Measurements from ENCODE around the gene CRISPLD2.
"Not testable (repeated sequence)": the region's sequence is repeated elsewhere in the genome, so short reads cannot be mapped to it uniquely, and the experiment has no call there.

Gene CRISPLD2

GRCh38 chr16:84854759-84855158 lies 35.0 kb downstream of the CRISPLD2 start:
- Histone ChIP-seq H3K36me3 (no peaks in the 10 kb centered on the region), H3K9me3 (ENCODE audit: severe bottlenecking) (no peaks in the 10 kb centered on the region), H3K4me3 (ENCODE audit: low read depth, low read length) (no peak overlapping the region), H3K27ac (no peak overlapping the region), H3K27me3 (ENCODE audit: insufficient read depth, low read depth, severe bottlenecking) (no peaks in the 10 kb centered on the region)
- DNase-seq: no peak
- no peak for TF ChIP-seq CTCF (IDR thresholded peaks at IDR 0.05; ENCODE audit: low read depth, low read length)

- not testable (repeated sequence) for H3K36me3 ChIP-seq; H3K27me3 ChIP-seq (ENCODE audit: insufficient read depth, low read depth, severe bottlenecking); H3K4me3 ChIP-seq (ENCODE audit: low read depth, low read length)
These were observed 35.8 kb downstream of the CRISPLD2 start for GRCh38 chr16:84855435-84856202.

GRCh38 chr16:84856203-84856581 lies 36.4 kb downstream of the CRISPLD2 start:
- not testable (repeated sequence) for H3K4me3 ChIP-seq (ENCODE audit: low read depth, low read length); H3K27me3 ChIP-seq (ENCODE audit: insufficient read depth, low read depth, severe bottlenecking); DNase-seq; H3K9me3 ChIP-seq (ENCODE audit: severe bottlenecking); H3K36me3 ChIP-seq; H3K27ac ChIP-seq

More at GRCh38 chr16:84855435-84856202, 35.8 kb downstream of the CRISPLD2 start:
- H3K27ac ChIP-seq; H3K9me3 ChIP-seq (ENCODE audit: severe bottlenecking); DNase-seq: not testable (repeated sequence)

DNA sequence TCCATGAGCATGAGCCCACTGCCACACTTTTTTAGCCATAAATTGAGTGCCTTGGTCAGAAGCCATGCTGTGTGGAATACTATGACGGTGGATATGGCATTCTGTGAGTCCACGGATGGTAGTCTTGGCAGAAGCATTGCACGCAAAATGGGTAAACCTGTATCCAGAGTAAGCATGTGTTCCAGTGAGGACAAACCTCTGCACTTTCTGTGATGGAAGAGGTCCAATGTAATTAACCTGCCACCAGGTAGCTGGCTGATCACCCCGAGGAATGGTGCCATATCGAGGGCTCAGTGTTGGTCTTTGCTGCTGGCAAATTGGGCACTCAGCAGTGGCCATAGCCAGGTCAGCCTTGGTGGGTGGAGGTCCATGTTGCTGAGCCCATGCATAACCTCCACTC lies 37.0 kb downstream of the CRISPLD2 start:
- H3K27me3 ChIP-seq (ENCODE audit: insufficient read depth, low read depth, severe bottlenecking); H3K4me3 ChIP-seq (ENCODE audit: low read depth, low read length); H3K27ac ChIP-seq; H3K9me3 ChIP-seq (ENCODE audit: severe bottlenecking); DNase-seq; H3K36me3 ChIP-seq: not testable (repeated sequence)

- no peak for TF ChIP-seq CTCF (IDR thresholded peaks at IDR 0.05; ENCODE audit: low read depth, low read length)
- no peaks in the 10 kb centered on the region for H3K9me3 ChIP-seq (ENCODE audit: severe bottlenecking)
- DNase-seq: no peak
These were observed 39.9 kb downstream of the CRISPLD2 start for GRCh38 chr16:84859681-84860080.

DNA sequence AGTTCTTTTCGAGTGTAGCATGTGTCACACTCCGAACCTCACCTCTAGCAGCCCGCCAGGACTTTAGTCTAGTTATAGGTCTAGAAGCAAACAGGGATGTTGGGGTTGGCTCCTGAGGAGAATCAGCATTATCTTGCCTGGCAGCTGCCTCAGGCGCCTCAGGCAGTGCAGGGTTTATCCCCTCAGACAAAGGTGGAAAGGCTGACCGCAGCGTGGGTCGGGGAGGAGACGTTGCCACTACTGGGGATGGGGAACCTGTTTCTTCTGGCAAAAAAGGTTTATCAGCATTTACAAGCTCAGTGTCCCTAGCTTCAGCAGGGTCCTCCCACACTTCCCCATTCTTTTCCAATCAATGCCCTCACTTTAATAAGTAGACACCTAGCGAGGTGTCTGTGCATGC lies 40.6 kb downstream of the CRISPLD2 start:
- Histone ChIP-seq H3K9me3 (ENCODE audit: severe bottlenecking) (no peaks in the 10 kb centered on the region), H3K27ac (no peak overlapping the region), H3K27me3 (ENCODE audit: insufficient read depth, low read depth, severe bottlenecking) (no peaks in the 10 kb centered on the region), H3K36me3 (no peaks in the 10 kb centered on the region), H3K4me3 (ENCODE audit: low read depth, low read length) (no peak overlapping the region)
- no peak for DNase-seq
- TF ChIP-seq CTCF (IDR thresholded peaks at IDR 0.05; ENCODE audit: low read depth, low read length): no peak

More at GRCh38 chr16:84859681-84860080, 39.9 kb downstream of the CRISPLD2 start:
- Histone ChIP-seq H3K27me3 (ENCODE audit: insufficient read depth, low read depth, severe bottlenecking) (no peaks in the 10 kb centered on the region), H3K27ac (no peak overlapping the region), H3K4me3 (ENCODE audit: low read depth, low read length) (no peak overlapping the region), H3K36me3 (no peaks in the 10 kb centered on the region)

- Histone ChIP-seq H3K27me3 (ENCODE audit: insufficient read depth, low read depth, severe bottlenecking) (no peaks in the 10 kb centered on the region), H3K4me3 (ENCODE audit: low read depth, low read length) (no peak overlapping the region), H3K9me3 (ENCODE audit: severe bottlenecking) (no peaks in the 10 kb centered on the region), H3K27ac (no peak overlapping the region), H3K36me3 (no peaks in the 10 kb centered on the region)
- no peak for TF ChIP-seq CTCF (IDR thresholded peaks at IDR 0.05; ENCODE audit: low read depth, low read length)
- no peak for DNase-seq
These were observed 41.9 kb downstream of the CRISPLD2 start for GRCh38 chr16:84861671-84862070.
